Activated T-cell treated with anti-CD3 and anti-CD28 coated beads, Interleukin-2, amount 50 U/mL, for 4 hours (primary cell): ENCODE results near the gene KRTAP4-9. TPM values are rescaled to one million over a fixed set of nuclear protein-coding genes. Genes with fewer than 3 reads are reported as not detected.
"Not testable (repeated sequence)": the region's sequence is repeated elsewhere in the genome, so short reads cannot be mapped to it uniquely, and the experiment has no call there.

Experiments
- ATAC-seq, 2 donors: fragments of 200-7000 bp; cut with Tn5 transposase; one replicate each; pipeline ENCODE4 v1.10.0; 2021
- DNase-seq: peaks from one replicate; pipeline ENCODE4 v3.0.0-alpha.2; 2020
- H3K27me3 Mint-ChIP-seq: one replicate; pipeline ENCODE4 v1.8.0; 2021; ENCODE audit warnings: low read depth, mixed read lengths
- H3K36me3 Mint-ChIP-seq: one replicate; pipeline ENCODE4 v1.8.0; 2022; ENCODE audit warnings: mixed read lengths; ENCODE audit not compliant: insufficient read depth
- H3K4me1 Mint-ChIP-seq: one replicate; pipeline ENCODE4 v1.8.0; 2021; ENCODE audit warnings: low read depth, mixed read lengths
- H3K4me3 Mint-ChIP-seq: one replicate; pipeline ENCODE4 v1.8.0; 2021; ENCODE audit warnings: mild to moderate bottlenecking, moderate library complexity, mixed read lengths
- H3K9me3 Mint-ChIP-seq: one replicate; pipeline ENCODE4 v1.8.0; 2021; ENCODE audit warnings: mixed read lengths
- total RNA-seq, 3 donors: library from RNA; stranded (reverse); gene quantifications; one replicate each; pipeline ENCODE4 v1.2.1, GENCODE V29; 2021

The KRTAP4-9 gene
- total RNA-seq, result not detected

- H3K27me3 Mint-ChIP-seq, result peaks cover 12% of the 10 kb centered on the region
- not testable (repeated sequence) for ATAC-seq, DNase-seq, H3K9me3 Mint-ChIP-seq, H3K36me3 Mint-ChIP-seq, H3K4me3 Mint-ChIP-seq, H3K4me1 Mint-ChIP-seq
These were observed at the start of gene KRTAP4-9 for GRCh38 chr17:41105347-41105746. KRTAP4-9 (plus strand) TSS chr17:41105389; CDS start chr17:41105389, 0 bp downstream.

- ATAC-seq, result no peak
- Mint-ChIP-seq H3K27me3 (peaks cover 32% of the 10 kb centered on the region), H3K4me1 (no peaks in the 10 kb centered on the region), H3K9me3 (peaks cover 7% of the 10 kb centered on the region), H3K4me3 (no peak overlapping the region), H3K36me3 (no peaks in the 10 kb centered on the region)
- no peak for DNase-seq
These were observed 47.6 kb upstream of the KRTAP4-9 start for GRCh38 chr17:41057547-41057946.

- no peak for ATAC-seq
- H3K27me3 Mint-ChIP-seq, result peaks cover 32% of the 10 kb centered on the region
- no peaks in the 10 kb centered on the region for H3K4me1 Mint-ChIP-seq
- DNase-seq, result no peak
- no peaks in the 10 kb centered on the region for H3K36me3 Mint-ChIP-seq
- H3K4me3 Mint-ChIP-seq, result no peak overlapping the region
- peaks cover 7% of the 10 kb centered on the region for H3K9me3 Mint-ChIP-seq
These were observed 46.4 kb upstream of the KRTAP4-9 start for GRCh38 chr17:41058741-41059140.

GRCh38 chr17:41059276-41060051 is 45.7 kb upstream of the KRTAP4-9 start:
- not testable (repeated sequence) for H3K9me3 Mint-ChIP-seq, H3K4me1 Mint-ChIP-seq, H3K4me3 Mint-ChIP-seq, DNase-seq, H3K36me3 Mint-ChIP-seq, ATAC-seq
- H3K27me3 Mint-ChIP-seq, result peaks cover 32% of the 10 kb centered on the region

- peaks cover 31% of the 10 kb centered on the region for H3K27me3 Mint-ChIP-seq
- no peak for ATAC-seq
- H3K4me1 Mint-ChIP-seq, result no peaks in the 10 kb centered on the region
- no peak within 1 kb of the TSS for H3K4me3 Mint-ChIP-seq
- DNase-seq, result no peak
- H3K36me3 Mint-ChIP-seq, result no peaks in the 10 kb centered on the region
- peaks cover 7% of the 10 kb centered on the region for H3K9me3 Mint-ChIP-seq
These were observed 45.1 kb upstream of the KRTAP4-9 start, which contains the start of gene KRTAP2-3 for GRCh38 chr17:41060052-41060604. KRTAP2-3 (minus strand) TSS chr17:41060114; CDS start chr17:41060050, 64 bp downstream.

GRCh38 chr17:41061964-41062363 is 43.2 kb upstream of the KRTAP4-9 start:
- peaks cover 20% of the 10 kb centered on the region for H3K27me3 Mint-ChIP-seq
- H3K4me1 Mint-ChIP-seq, result no peaks in the 10 kb centered on the region
- H3K4me3 Mint-ChIP-seq, result no peak overlapping the region
- H3K36me3 Mint-ChIP-seq, result no peaks in the 10 kb centered on the region
- H3K9me3 Mint-ChIP-seq, result peaks cover 7% of the 10 kb centered on the region
- no peak for DNase-seq
- ATAC-seq, result no peak

- no peaks in the 10 kb centered on the region for H3K4me1 Mint-ChIP-seq
- ATAC-seq, result no peak
- no peak overlapping the region for H3K4me3 Mint-ChIP-seq
- H3K27me3 Mint-ChIP-seq, result peaks cover 16% of the 10 kb centered on the region
- no peak for DNase-seq
- H3K9me3 Mint-ChIP-seq, result no peaks in the 10 kb centered on the region
- H3K36me3 Mint-ChIP-seq, result no peaks in the 10 kb centered on the region
These were observed 41.7 kb upstream of the KRTAP4-9 start for GRCh38 chr17:41063449-41063848.

- ATAC-seq (no peak), DNase-seq (no peak)
- no peaks in the 10 kb centered on the region for H3K9me3 Mint-ChIP-seq
- peaks cover 10% of the 10 kb centered on the region for H3K27me3 Mint-ChIP-seq
- no peak overlapping the region for H3K4me3 Mint-ChIP-seq
- no peaks in the 10 kb centered on the region for H3K4me1 Mint-ChIP-seq
- H3K36me3 Mint-ChIP-seq, result no peaks in the 10 kb centered on the region
These were observed 40.9 kb upstream of the KRTAP4-9 start for GRCh38 chr17:41064301-41064700.

- DNase-seq, H3K36me3 Mint-ChIP-seq, H3K9me3 Mint-ChIP-seq, ATAC-seq, H3K27me3 Mint-ChIP-seq, H3K4me3 Mint-ChIP-seq, H3K4me1 Mint-ChIP-seq: not testable (repeated sequence)
These were observed 40.0 kb upstream of the KRTAP4-9 start for GRCh38 chr17:41065016-41065689.

- Mint-ChIP-seq H3K4me3 (no peak within 1 kb of the TSS), H3K9me3 (no peaks in the 10 kb centered on the region), H3K36me3 (no peaks in the 10 kb centered on the region), H3K27me3 (no peaks in the 10 kb centered on the region), H3K4me1 (no peaks in the 10 kb centered on the region)
- ATAC-seq (no peak), DNase-seq (no peak)
These were observed 39.2 kb upstream of the KRTAP4-9 start, which contains the start of gene KRTAP2-4 for GRCh38 chr17:41065829-41066624. KRTAP2-4 (minus strand) TSS chr17:41065879; CDS start chr17:41065845, 34 bp downstream.

- no peak for ATAC-seq
- Mint-ChIP-seq H3K9me3 (no peaks in the 10 kb centered on the region), H3K27me3 (no peaks in the 10 kb centered on the region), H3K36me3 (no peaks in the 10 kb centered on the region), H3K4me1 (no peaks in the 10 kb centered on the region), H3K4me3 (no peak overlapping the region)
- DNase-seq, result no peak
These were observed 37.9 kb upstream of the KRTAP4-9 start for GRCh38 chr17:41067281-41067680.

GRCh38 chr17:41069031-41069430 is 36.2 kb upstream of the KRTAP4-9 start:
- no peak overlapping the region for H3K4me3 Mint-ChIP-seq
- no peaks in the 10 kb centered on the region for H3K27me3 Mint-ChIP-seq
- no peaks in the 10 kb centered on the region for H3K36me3 Mint-ChIP-seq
- H3K9me3 Mint-ChIP-seq, result no peaks in the 10 kb centered on the region
- DNase-seq (no peak), ATAC-seq (no peak)
- no peaks in the 10 kb centered on the region for H3K4me1 Mint-ChIP-seq

GRCh38 chr17:41071606-41072360 is 33.4 kb upstream of the KRTAP4-9 start:
- Mint-ChIP-seq H3K4me3 (no peak overlapping the region), H3K9me3 (no peaks in the 10 kb centered on the region), H3K27me3 (peaks cover 15% of the 10 kb centered on the region), H3K36me3 (no peaks in the 10 kb centered on the region), H3K4me1 (no peaks in the 10 kb centered on the region)
- ATAC-seq (no peak), DNase-seq (no peak)
